Measurements from ENCODE around the gene PPA1. TPM values are rescaled to one million over a fixed set of nuclear protein-coding genes. Genes with fewer than 3 reads are reported as not detected.
"Not testable (repeated sequence)": the region's sequence is repeated elsewhere in the genome, so short reads cannot be mapped to it uniquely, and the experiment has no call there.

Gene PPA1
- total and polyA plus RNA-seq, 2 of the 4 experiments (the other 2 are of a cell fraction) = 78.6 to 102 TPM

- H3K27ac ChIP-seq (ENCODE audit: insufficient read depth, low read length); H4K5ac ChIP-seq (ENCODE audit: low read depth, low read length); H3K9ac ChIP-seq (ENCODE audit: low read depth, low read length); H2AK9ac ChIP-seq (replicated peaks; ENCODE audit: low read depth, low read length, poor library complexity); H4K8ac ChIP-seq (ENCODE audit: low read depth in 2 of 2, low read length in 2 of 2); H4K91ac ChIP-seq (ENCODE audit: insufficient read depth, low read depth, low read length); H3K9me3 ChIP-seq (ENCODE audit: control insufficient read depth, insufficient read depth, low read length); H3K18ac ChIP-seq (ENCODE audit: low read depth, low read length); in situ Hi-C loops (cut with MboI; ENCODE audit: low sequenced_read_pairs); H3K56ac ChIP-seq (ENCODE audit: extremely low read depth, insufficient read depth, low read length); H3K14ac ChIP-seq (replicated peaks; ENCODE audit: low read depth, low read length); DNase-seq; H3K4me1 ChIP-seq (ENCODE audit: control insufficient read depth, insufficient read depth, low read length); CTCF ChIA-PET; intact Hi-C loops (cut with micrococcal nuclease); H3K4me3 ChIP-seq (ENCODE audit: insufficient read depth, low read depth, low read length); ATAC-seq (ENCODE audit: low read depth); H3K4me2 ChIP-seq (ENCODE audit: low read depth, low read length); H2AFZ ChIP-seq (replicated peaks; ENCODE audit: low read length, poor library complexity); H2BK15ac ChIP-seq (ENCODE audit: low read depth, low read length); H4K20me1 ChIP-seq (ENCODE audit: insufficient read depth, low read length); H3K4ac ChIP-seq (ENCODE audit: low read depth, low read length); BruUV-seq (replicated peaks); H3K9me1 ChIP-seq (ENCODE audit: insufficient read depth, low read length); H2BK120ac ChIP-seq (ENCODE audit: low read depth, low read length); H3K36me3 ChIP-seq (ENCODE audit: control insufficient read depth, insufficient read depth, low read length); H2AK5ac ChIP-seq (ENCODE audit: low read depth, low read length); H2BK5ac ChIP-seq (ENCODE audit: low read depth, low read length, poor library complexity, severe bottlenecking); POLR2A ChIA-PET (ENCODE audit: unreplicated experiment); dilution Hi-C loops (cut with HindIII; ENCODE audit: low sequenced_read_pairs, unreplicated experiment); H3K79me1 ChIP-seq (ENCODE audit: low read depth in 1 of 2, low read length in 2 of 2); H3K23ac ChIP-seq (ENCODE audit: low read depth, low read length); H2BK20ac ChIP-seq (ENCODE audit: low read depth, low read length): not testable (repeated sequence)
- H3K27me3 ChIP-seq (ENCODE audit: control insufficient read depth, insufficient read depth, low read length) = peaks cover 12% of the 10 kb centered on the region
- 95% methylated on average over 17 of the region's 55 CpGs; no CpG with 5 or more reads in 1 of the 2 experiments for WGBS, 2 experiments (ENCODE audit: extremely low coverage in 2 of 2, insufficient read length in 1 of 2)
These were observed 6.1 kb upstream of the PPA1 start for GRCh38 chr10:70239077-70239976.

GRCh38 chr10:70237958-70238536 is 4.8 kb upstream of the PPA1 start:
- H3K9me3 ChIP-seq (ENCODE audit: control insufficient read depth, insufficient read depth, low read length); H3K27me3 ChIP-seq (ENCODE audit: control insufficient read depth, insufficient read depth, low read length); BruUV-seq (replicated peaks); POLR2A ChIA-PET (ENCODE audit: unreplicated experiment); H2AFZ ChIP-seq (replicated peaks; ENCODE audit: low read length, poor library complexity); H2BK15ac ChIP-seq (ENCODE audit: low read depth, low read length); H3K18ac ChIP-seq (ENCODE audit: low read depth, low read length); H3K4me2 ChIP-seq (ENCODE audit: low read depth, low read length); intact Hi-C loops (cut with micrococcal nuclease); dilution Hi-C loops (cut with HindIII; ENCODE audit: low sequenced_read_pairs, unreplicated experiment); H2BK20ac ChIP-seq (ENCODE audit: low read depth, low read length); H3K36me3 ChIP-seq (ENCODE audit: control insufficient read depth, insufficient read depth, low read length); H3K9me1 ChIP-seq (ENCODE audit: insufficient read depth, low read length); H3K27ac ChIP-seq (ENCODE audit: insufficient read depth, low read length); H4K8ac ChIP-seq (ENCODE audit: low read depth in 2 of 2, low read length in 2 of 2); H3K9ac ChIP-seq (ENCODE audit: low read depth, low read length); H4K91ac ChIP-seq (ENCODE audit: insufficient read depth, low read depth, low read length); H2BK5ac ChIP-seq (ENCODE audit: low read depth, low read length, poor library complexity, severe bottlenecking); H2BK120ac ChIP-seq (ENCODE audit: low read depth, low read length); CTCF ChIA-PET; H2AK5ac ChIP-seq (ENCODE audit: low read depth, low read length); H3K14ac ChIP-seq (replicated peaks; ENCODE audit: low read depth, low read length); DNase-seq; ATAC-seq (ENCODE audit: low read depth); H4K5ac ChIP-seq (ENCODE audit: low read depth, low read length); H3K4ac ChIP-seq (ENCODE audit: low read depth, low read length); H3K4me1 ChIP-seq (ENCODE audit: control insufficient read depth, insufficient read depth, low read length); H3K56ac ChIP-seq (ENCODE audit: extremely low read depth, insufficient read depth, low read length); H2AK9ac ChIP-seq (replicated peaks; ENCODE audit: low read depth, low read length, poor library complexity); in situ Hi-C loops (cut with MboI; ENCODE audit: low sequenced_read_pairs); H3K4me3 ChIP-seq (ENCODE audit: insufficient read depth, low read depth, low read length); H3K79me1 ChIP-seq (ENCODE audit: low read depth in 1 of 2, low read length in 2 of 2); H3K23ac ChIP-seq (ENCODE audit: low read depth, low read length); H4K20me1 ChIP-seq (ENCODE audit: insufficient read depth, low read length): not testable (repeated sequence)
- WGBS, 2 experiments (ENCODE audit: extremely low coverage in 2 of 2, insufficient read length in 1 of 2) = no CpG with 5 or more reads among the region's 6 CpGs

All from IMR-90 (cell line).